GM12801 (cell line): Measurements from ENCODE around the gene HS3ST3A1.

ENCODE experiments used
- CTCF ChIP-seq: IDR thresholded peaks from one replicate; pipeline ENCODE4 v1.5.1; 2011; ENCODE audit warnings: control low read depth; ENCODE audit not compliant: insufficient read length; ENCODE audit errors: extremely low read depth

HS3ST3A1 gene

GRCh38 chr17:13513039-13513405, 88.7 kb downstream of the HS3ST3A1 start:
- no peak for TF ChIP-seq CTCF

DNA sequence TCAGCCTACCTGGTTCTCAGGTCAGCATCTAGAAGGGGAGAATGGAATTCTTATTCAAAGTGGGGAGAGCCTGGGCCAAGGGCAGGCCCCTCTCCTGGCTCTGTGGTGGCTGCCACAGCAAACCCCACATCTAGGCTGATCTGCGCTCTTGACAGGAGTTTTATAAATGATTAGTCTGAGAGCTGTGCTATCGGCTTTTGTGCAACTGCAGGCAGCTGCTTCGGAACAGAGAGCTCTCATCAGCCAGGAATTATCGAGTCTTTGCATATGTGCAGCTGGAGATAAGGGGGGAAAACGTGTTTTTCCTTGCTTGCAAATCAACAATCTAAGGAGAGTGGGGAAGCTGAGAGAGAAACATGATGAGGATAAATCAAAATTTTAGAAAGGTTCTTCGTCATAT, 91.7 kb downstream of the HS3ST3A1 start:
- TF ChIP-seq CTCF: no peak

- no peak for TF ChIP-seq CTCF
Measured at GRCh38 chr17:13509527-13509926, 92.2 kb downstream of the HS3ST3A1 start.

DNA sequence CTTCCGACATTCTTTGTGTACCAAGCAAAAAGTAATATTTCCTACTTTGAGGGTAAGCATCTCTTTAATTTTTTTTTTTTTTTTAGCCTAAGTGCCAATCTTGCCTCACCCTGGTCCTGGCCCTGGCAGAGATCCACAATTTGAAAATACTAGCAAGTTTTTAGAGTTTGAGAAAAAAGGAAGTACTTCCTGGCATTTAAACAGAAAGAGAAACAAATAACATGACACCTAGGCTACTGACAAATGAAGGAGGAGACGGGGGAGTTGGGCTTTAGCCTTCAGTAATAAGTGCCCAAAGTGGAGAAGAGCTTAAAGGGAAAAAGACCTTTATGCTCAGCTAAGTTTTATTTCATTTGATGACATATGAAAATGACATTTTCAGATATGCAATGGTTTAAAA, 92.8 kb downstream of the HS3ST3A1 start:
- TF ChIP-seq CTCF: no peak

GRCh38 chr17:13503526-13503925, 98.2 kb downstream of the HS3ST3A1 start:
- no peak for TF ChIP-seq CTCF

DNA sequence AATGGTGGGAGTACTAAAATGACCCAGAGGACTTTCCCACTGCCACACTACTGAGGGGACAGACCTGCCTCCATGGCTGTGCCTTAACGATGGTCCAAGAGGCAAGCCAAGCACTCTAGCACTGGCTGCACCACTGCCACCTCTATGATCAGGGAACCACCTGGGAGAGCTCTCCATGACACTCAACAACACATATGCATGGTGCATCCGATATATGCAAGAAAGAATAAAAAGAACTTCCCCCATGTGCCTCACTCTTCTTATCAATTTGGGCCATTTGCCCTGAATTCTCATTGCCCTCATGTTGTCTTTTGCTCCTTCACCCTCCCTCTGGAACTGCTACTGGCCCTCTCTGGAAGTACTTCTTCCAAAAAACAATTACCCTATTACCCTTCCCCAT, 99.5 kb downstream of the HS3ST3A1 start:
- TF ChIP-seq CTCF: no peak

GRCh38 chr17:13500947-13501346, 100.8 kb downstream of the HS3ST3A1 start:
- no peak for TF ChIP-seq CTCF

- TF ChIP-seq CTCF: no peak
Measured at GRCh38 chr17:13498184-13498583, 103.5 kb downstream of the HS3ST3A1 start.
